IPS-18a (cell line): ENCODE results near the gene CCDC85B.
A peak's percentile ranks its signal among the peaks of the same experiment; 100 is the strongest.

Source experiments
- H3K27ac ChIP-seq: one replicate; pipeline ENCODE4 v1.5.1; 2013; ENCODE audit warnings: low read length
- H3K27me3 ChIP-seq: one replicate; pipeline ENCODE4 v1.6.1; 2013; ENCODE audit warnings: mild to moderate bottlenecking, low read length; ENCODE audit not compliant: control insufficient read depth, insufficient read depth
- H3K36me3 ChIP-seq: one replicate; pipeline ENCODE4 v1.6.1; 2013; ENCODE audit warnings: low read depth, low read length; ENCODE audit not compliant: control insufficient read depth
- H3K4me1 ChIP-seq: one replicate; pipeline ENCODE4 v1.6.1; 2013; ENCODE audit warnings: low read depth, low read length; ENCODE audit not compliant: control insufficient read depth
- H3K4me3 ChIP-seq: one replicate; pipeline ENCODE4 v1.5.1; 2013; ENCODE audit warnings: low read length
- H3K9ac ChIP-seq: one replicate; pipeline ENCODE4 v1.6.1; 2013; ENCODE audit warnings: mild to moderate bottlenecking, low read length, moderate library complexity
- H3K9me3 ChIP-seq: one replicate; pipeline ENCODE4 v1.6.1; 2013; ENCODE audit warnings: low read depth, low read length; ENCODE audit not compliant: control insufficient read depth

The CCDC85B gene

GRCh38 chr11:65851811-65852507 is 38.5 kb upstream of the CCDC85B start:
- H3K27ac ChIP-seq, result no peak overlapping the region
- no peak overlapping the region for H3K9ac ChIP-seq
- no peak overlapping the region for H3K4me3 ChIP-seq
- H3K36me3 ChIP-seq, result peaks cover 35% of the 10 kb centered on the region
- H3K9me3 ChIP-seq, result no peaks in the 10 kb centered on the region
- no peaks in the 10 kb centered on the region for H3K27me3 ChIP-seq
- peaks cover 4% of the 10 kb centered on the region for H3K4me1 ChIP-seq

- Histone ChIP-seq H3K36me3 (peaks cover 35% of the 10 kb centered on the region), H3K9ac (no peak overlapping the region), H3K4me1 (peaks cover 4% of the 10 kb centered on the region), H3K9me3 (no peaks in the 10 kb centered on the region), H3K27ac (no peak overlapping the region), H3K4me3 (no peak overlapping the region), H3K27me3 (no peaks in the 10 kb centered on the region)
Observed at GRCh38 chr11:65852508-65853245, 37.8 kb upstream of the CCDC85B start.

- H3K36me3 ChIP-seq, result peaks cover 35% of the 10 kb centered on the region
Observed at GRCh38 chr11:65853246-65853979, 37.1 kb upstream of the CCDC85B start.

GRCh38 chr11:65854161-65854592 is 36.3 kb upstream of the CCDC85B start:
- H3K27ac ChIP-seq, result no peak overlapping the region
- peaks cover 35% of the 10 kb centered on the region for H3K36me3 ChIP-seq
- H3K27me3 ChIP-seq, result no peaks in the 10 kb centered on the region
- H3K9ac ChIP-seq, result no peak overlapping the region
- no peak overlapping the region for H3K4me3 ChIP-seq
- no peaks in the 10 kb centered on the region for H3K9me3 ChIP-seq
- H3K4me1 ChIP-seq, result peaks cover 4% of the 10 kb centered on the region

More at GRCh38 chr11:65853246-65853979, 37.1 kb upstream of the CCDC85B start:
- Histone ChIP-seq H3K4me3 (no peak overlapping the region), H3K27me3 (no peaks in the 10 kb centered on the region), H3K9ac (no peak overlapping the region), H3K4me1 (peaks cover 4% of the 10 kb centered on the region), H3K9me3 (no peaks in the 10 kb centered on the region), H3K27ac (no peak overlapping the region)

GRCh38 chr11:65854852-65855837 is 35.3 kb upstream of the CCDC85B start:
- H3K27ac ChIP-seq, result no peak overlapping the region
- no peaks in the 10 kb centered on the region for H3K27me3 ChIP-seq
- no peaks in the 10 kb centered on the region for H3K9me3 ChIP-seq
- H3K9ac ChIP-seq, result no peak overlapping the region
- no peak overlapping the region for H3K4me3 ChIP-seq
- H3K36me3 ChIP-seq, result peaks cover 35% of the 10 kb centered on the region
- peaks cover 4% of the 10 kb centered on the region for H3K4me1 ChIP-seq

- peaks cover 35% of the 10 kb centered on the region for H3K36me3 ChIP-seq
- no peak overlapping the region for H3K27ac ChIP-seq
- no peaks in the 10 kb centered on the region for H3K9me3 ChIP-seq
- peak overlapping the region; percentile 84 for H3K9ac ChIP-seq
- peaks cover 4% of the 10 kb centered on the region for H3K4me1 ChIP-seq
- no peaks in the 10 kb centered on the region for H3K27me3 ChIP-seq
- peak overlapping the region; percentile 96 for H3K4me3 ChIP-seq
Observed at GRCh38 chr11:65855927-65856363, 34.5 kb upstream of the CCDC85B start.

- Histone ChIP-seq H3K4me1 (peaks cover 4% of the 10 kb centered on the region), H3K27ac (peak overlapping the region; percentile 12), H3K9ac (peak overlapping the region; percentile 84), H3K4me3 (peak overlapping the region; percentile 96), H3K36me3 (peaks cover 31% of the 10 kb centered on the region), H3K27me3 (no peaks in the 10 kb centered on the region), H3K9me3 (no peaks in the 10 kb centered on the region)
Observed at GRCh38 chr11:65856689-65857499, 33.6 kb upstream of the CCDC85B start.

- peak overlapping the region; percentile 96 for H3K4me3 ChIP-seq
- H3K9me3 ChIP-seq, result no peaks in the 10 kb centered on the region
- H3K27me3 ChIP-seq, result no peaks in the 10 kb centered on the region
- H3K27ac ChIP-seq, result peak overlapping the region; percentile 12
- H3K36me3 ChIP-seq, result peaks cover 33% of the 10 kb centered on the region
- peak overlapping the region; percentile 84 for H3K9ac ChIP-seq
- peaks cover 4% of the 10 kb centered on the region for H3K4me1 ChIP-seq
Observed at GRCh38 chr11:65857500-65857852, 33.0 kb upstream of the CCDC85B start.

- H3K27ac ChIP-seq, result peak within 1 kb of the TSS; percentile 94
- no peaks in the 10 kb centered on the region for H3K27me3 ChIP-seq
- H3K36me3 ChIP-seq, result peaks cover 34% of the 10 kb centered on the region
- peak within 1 kb of the TSS; percentile 96 for H3K4me3 ChIP-seq
- H3K9me3 ChIP-seq, result no peaks in the 10 kb centered on the region
- peak within 1 kb of the TSS; percentile 93 for H3K9ac ChIP-seq
- H3K4me1 ChIP-seq, result peaks cover 4% of the 10 kb centered on the region
Observed at GRCh38 chr11:65857853-65858680, 32.4 kb upstream of the CCDC85B start, which contains the start of gene CFL1. Gene CFL1, minus strand, starts transcription at chr11:65858180. Its CDS starts 81 bp downstream, at chr11:65858099.
